SU-DHL-6 (cell line): ENCODE results near the gene ZNF772.

Experiments
- EZH2phosphoT487 ChIP-seq: fragments of 200-600 bp; sonication (generic), shearing (Covaris generic); conservative IDR thresholded peaks from 2 replicates; pipeline ENCODE4 v1.6.1; 2018; ENCODE audit warnings: mild to moderate bottlenecking, antibody characterized with exemption, low read length, moderate library complexity, mixed read lengths
- TF ChIP-seq, protein P1 (sequence below): fragments of 200-600 bp; sonication (generic); IDR thresholded peaks from one replicate; pipeline ENCODE4 v1.5.1; 2017; ENCODE audit warnings: antibody characterized with exemption, mild to moderate bottlenecking, low read length, moderate library complexity; ENCODE audit not compliant: insufficient read depth, poor library complexity, severe bottlenecking

DNA sequence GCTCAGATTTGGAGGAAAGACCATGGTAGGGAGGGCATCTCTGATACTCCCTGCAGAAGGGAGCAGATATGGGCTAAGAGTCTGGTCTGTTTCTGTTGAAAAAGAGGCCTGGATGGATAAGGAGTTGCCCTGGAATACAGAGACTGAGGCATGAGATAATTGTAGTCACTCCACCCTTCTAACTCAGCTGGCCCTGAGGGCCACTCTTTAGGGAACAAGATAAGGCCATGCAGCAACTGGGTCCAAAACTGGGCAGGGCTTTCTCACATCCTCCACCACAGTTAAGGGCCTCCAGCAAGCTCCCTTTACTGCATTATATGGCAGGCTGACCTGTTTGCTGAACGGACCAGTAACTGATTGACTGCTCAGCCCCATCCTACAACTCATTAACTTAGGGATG is 40.9 kb downstream of the ZNF772 start:
- TF ChIP-seq, protein P1, sequence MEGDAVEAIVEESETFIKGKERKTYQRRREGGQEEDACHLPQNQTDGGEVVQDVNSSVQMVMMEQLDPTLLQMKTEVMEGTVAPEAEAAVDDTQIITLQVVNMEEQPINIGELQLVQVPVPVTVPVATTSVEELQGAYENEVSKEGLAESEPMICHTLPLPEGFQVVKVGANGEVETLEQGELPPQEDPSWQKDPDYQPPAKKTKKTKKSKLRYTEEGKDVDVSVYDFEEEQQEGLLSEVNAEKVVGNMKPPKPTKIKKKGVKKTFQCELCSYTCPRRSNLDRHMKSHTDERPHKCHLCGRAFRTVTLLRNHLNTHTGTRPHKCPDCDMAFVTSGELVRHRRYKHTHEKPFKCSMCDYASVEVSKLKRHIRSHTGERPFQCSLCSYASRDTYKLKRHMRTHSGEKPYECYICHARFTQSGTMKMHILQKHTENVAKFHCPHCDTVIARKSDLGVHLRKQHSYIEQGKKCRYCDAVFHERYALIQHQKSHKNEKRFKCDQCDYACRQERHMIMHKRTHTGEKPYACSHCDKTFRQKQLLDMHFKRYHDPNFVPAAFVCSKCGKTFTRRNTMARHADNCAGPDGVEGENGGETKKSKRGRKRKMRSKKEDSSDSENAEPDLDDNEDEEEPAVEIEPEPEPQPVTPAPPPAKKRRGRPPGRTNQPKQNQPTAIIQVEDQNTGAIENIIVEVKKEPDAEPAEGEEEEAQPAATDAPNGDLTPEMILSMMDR = no peak
- no peak for TF ChIP-seq EZH2phosphoT487
